Aorta (tissue), 5 donors: Measurements from ENCODE around the gene VGLL3. TPM values are rescaled to one million over a fixed set of nuclear protein-coding genes. Genes with fewer than 3 reads are reported as not detected.

Experiments
- ATAC-seq: fragments of 200-7000 bp; cut with Tn5 transposase; one replicate; pipeline ENCODE4 v1.9.1; 2022; ENCODE audit warnings: moderate library complexity; ENCODE audit not compliant: low FRiP score
- DNase-seq, 2 donors: peaks; one replicate each; pipeline ENCODE4 v3.0.0-alpha.2; 2020
- H3K27ac ChIP-seq, 2 donors: one replicate each; pipeline ENCODE4 v1.5.1; 2013; ENCODE audit warnings: low read length in 2 of 2, mild to moderate bottlenecking in 2 of 2, moderate library complexity in 2 of 2, control low read depth in 1 of 2, inconsistent platforms in 1 of 2, low read depth in 1 of 2
- H3K27me3 ChIP-seq, 2 donors: one replicate each; pipeline ENCODE4 v1.6.1; 2013; ENCODE audit warnings: control low read depth in 1 of 2, low read length in 1 of 2, mild to moderate bottlenecking in 1 of 2, moderate library complexity in 1 of 2; ENCODE audit not compliant: insufficient read depth in 2 of 2, control insufficient read depth in 1 of 2
- H3K36me3 ChIP-seq, 2 donors: one replicate each; pipeline ENCODE4 v1.6.1; 2013; ENCODE audit warnings: control low read depth in 1 of 2, low read length in 1 of 2, mild to moderate bottlenecking in 1 of 2; ENCODE audit not compliant: insufficient read depth in 2 of 2, control insufficient read depth in 1 of 2
- H3K4me1 ChIP-seq, 2 donors: one replicate each; pipeline ENCODE4 v1.6.1; 2013; ENCODE audit warnings: low read length in 2 of 2, control low read depth in 1 of 2, mild to moderate bottlenecking in 1 of 2, moderate library complexity in 1 of 2; ENCODE audit not compliant: insufficient read depth in 2 of 2, control insufficient read depth in 1 of 2
- H3K4me3 ChIP-seq, 2 donors: one replicate each; pipeline ENCODE4 v1.5.1; 2013; ENCODE audit warnings: low read length in 2 of 2, control low read depth in 1 of 2, mild to moderate bottlenecking in 1 of 2
- H3K9me3 ChIP-seq: one replicate; pipeline ENCODE4 v1.6.1; 2013; ENCODE audit warnings: mild to moderate bottlenecking, low read length; ENCODE audit not compliant: control insufficient read depth
- WGBS, 2 donors: extraction: QIAGEN DNeasy Blood & Tissue Kit; methylation state at CpG; one replicate each; pipeline ENCODE4 v1.1.7; 2013; 5-methylcytosine and 5-hydroxymethylcytosine counted together
- intact Hi-C, 2 donors: fragments of 100-400 bp; cut with DNase I; formaldehyde crosslinking; loops; one replicate each; pipeline versions ENCODE4 v1.14.2 to v1.15.0; 2022
- polyA plus RNA-seq, 2 donors: library from polyadenylated mRNA; stranded (reverse); fragments of 200-250 nt; gene quantifications; one replicate each; pipeline ENCODE4 v1.2.3, GENCODE V29; 2013
- total RNA-seq, 2 donors: library from RNA; stranded (reverse); fragmentation: NEBNext Ultra II Directional; extraction: Animal tissue kit (Norgen Biotek cat#: 25700); gene quantifications; one replicate each; pipeline ENCODE4 v1.2.1, GENCODE V29; 2021
- donor health status: healthy with polysubstance abuse.
- donor health status: Bipolar disorder and iron deficiency.
- donor health status: DM: no; HTN: no; CAD: no.
- donor health status: DM: no; HTN: no; CAD: no.
- donor health status: DM: yes; HTN: yes; CAD: no.

Gene VGLL3
- total and polyA plus RNA-seq, 4 donors: 10.8 to 155 (median 30.5) TPM

GRCh38 chr3:86968244-86968932 is 22.6 kb downstream of the VGLL3 start:
- Histone ChIP-seq H3K4me3 (no peak overlapping the region), H3K27me3 (no peaks in the 10 kb centered on the region), H3K27ac (no peak overlapping the region), H3K4me1 (peaks cover 0 to 4% of the 10 kb centered on the region in 2 donors), H3K36me3 (peaks cover 3 to 5% of the 10 kb centered on the region in 2 donors), H3K9me3 (no peaks in the 10 kb centered on the region)
- WGBS, 2 donors: 95 to 97% methylated on average over 7 of the region's 7 CpGs
- peak; percentile 31 for ATAC-seq
- intact Hi-C loops: no loop called here
- DNase-seq: no peak

GRCh38 chr3:86967062-86967461 is 23.9 kb downstream of the VGLL3 start:
- Histone ChIP-seq H3K4me1 (peaks cover 0 to 4% of the 10 kb centered on the region in 2 donors), H3K4me3 (no peak overlapping the region), H3K9me3 (no peaks in the 10 kb centered on the region), H3K27ac (no peak overlapping the region), H3K27me3 (no peaks in the 10 kb centered on the region), H3K36me3 (peaks cover 3 to 5% of the 10 kb centered on the region in 2 donors)
- ATAC-seq (no peak), DNase-seq (no peak)
- intact Hi-C loops: no loop called here
- WGBS, 2 donors: 93 to 95% methylated on average over 2 of the region's 2 CpGs

DNA sequence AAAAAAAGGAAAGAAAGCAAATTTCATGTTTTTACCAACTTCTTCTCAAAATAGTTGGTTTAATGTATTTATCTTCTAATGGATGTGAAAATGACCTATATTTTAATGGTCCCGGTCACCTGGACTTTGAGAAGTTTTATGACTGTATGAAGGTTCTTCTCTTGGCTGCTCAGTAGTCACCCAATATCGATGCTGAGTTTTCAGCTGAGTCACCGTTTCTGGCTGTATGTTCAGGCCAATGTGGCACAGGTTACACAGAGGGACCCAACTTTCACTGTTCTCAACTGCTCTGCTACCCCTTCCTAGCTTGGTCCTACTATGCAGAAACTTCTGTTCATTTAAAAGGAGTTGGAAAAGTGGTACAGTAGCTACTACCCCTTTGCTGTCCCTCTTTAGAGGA is 25.8 kb downstream of the VGLL3 start:
- no peak for ATAC-seq
- H3K4me1 ChIP-seq: peaks cover 0 to 4% of the 10 kb centered on the region in 2 donors
- H3K4me3 ChIP-seq: no peak overlapping the region
- H3K9me3 ChIP-seq: no peaks in the 10 kb centered on the region
- DNase-seq: no peak
- 89 to 95% methylated on average over 3 of the region's 3 CpGs for WGBS, 2 donors
- H3K27ac ChIP-seq: peak overlapping the region in 1 of 2 donors; percentile 57
- intact Hi-C loops: no loop called here
- no peaks in the 10 kb centered on the region for H3K27me3 ChIP-seq
- peaks cover 3 to 5% of the 10 kb centered on the region in 2 donors for H3K36me3 ChIP-seq

DNA sequence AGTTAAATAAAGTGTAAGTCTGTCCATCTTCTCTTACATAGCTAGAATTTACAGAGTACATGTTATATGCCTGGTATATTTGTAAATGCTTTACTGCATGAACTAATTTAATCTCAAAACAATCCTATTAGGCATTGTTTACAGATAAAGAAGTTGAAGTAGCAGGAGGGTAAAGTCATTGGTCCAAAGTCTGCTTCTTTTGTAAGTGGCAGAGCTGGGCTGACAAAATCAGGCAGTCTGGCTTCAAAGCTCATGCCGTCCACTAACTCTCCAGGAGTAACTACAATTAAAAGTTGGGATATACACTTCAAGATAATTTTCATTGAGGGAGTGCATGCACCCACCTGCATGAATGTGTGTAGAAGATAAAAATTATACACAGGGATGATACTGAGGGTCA is 27.3 kb downstream of the VGLL3 start:
- ATAC-seq (no peak), DNase-seq (no peak)
- 91 to 92% methylated on average over 1 of the region's 1 CpG for WGBS, 2 donors
- H3K4me3 ChIP-seq: no peak overlapping the region
- no peaks in the 10 kb centered on the region for H3K27me3 ChIP-seq
- intact Hi-C loops: no loop called here
- H3K27ac ChIP-seq: no peak overlapping the region
- peaks cover 2 to 3% of the 10 kb centered on the region in 2 donors for H3K36me3 ChIP-seq
- H3K4me1 ChIP-seq: peaks cover 0 to 4% of the 10 kb centered on the region in 2 donors
- no peaks in the 10 kb centered on the region for H3K9me3 ChIP-seq

DNA sequence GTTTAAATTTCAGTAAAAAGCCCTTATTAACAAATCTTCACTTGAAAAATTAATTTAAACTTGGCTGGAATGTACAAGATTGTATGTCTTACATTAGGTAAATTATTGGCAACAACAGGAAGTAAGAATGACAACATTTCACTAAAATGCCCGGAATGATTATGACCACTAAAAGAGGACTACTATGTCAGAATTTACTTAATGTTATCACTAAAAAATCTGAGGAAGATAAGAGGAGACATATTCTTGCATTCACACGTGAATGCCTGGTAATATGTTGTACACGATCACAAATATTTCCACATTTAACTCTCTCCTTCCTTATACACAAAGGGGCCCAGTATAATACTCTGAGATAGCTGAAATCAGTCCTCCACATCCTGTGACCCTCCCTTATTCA is 29.7 kb downstream of the VGLL3 start:
- Histone ChIP-seq H3K27ac (no peak overlapping the region), H3K4me3 (no peak overlapping the region), H3K27me3 (no peaks in the 10 kb centered on the region), H3K4me1 (peaks cover 0 to 4% of the 10 kb centered on the region in 2 donors), H3K36me3 (peaks cover 0 to 3% of the 10 kb centered on the region in 2 donors), H3K9me3 (no peaks in the 10 kb centered on the region)
- no peak for ATAC-seq
- intact Hi-C loops: no loop called here
- DNase-seq: no peak
- WGBS, 2 donors: 16 to 18% methylated on average over 3 of the region's 3 CpGs

- no peaks in the 10 kb centered on the region for H3K27me3 ChIP-seq
- H3K4me1 ChIP-seq: no peaks in the 10 kb centered on the region
- H3K9me3 ChIP-seq: no peaks in the 10 kb centered on the region
- WGBS, 2 donors: 81 to 82% methylated on average over 3 of the region's 3 CpGs
- H3K27ac ChIP-seq: no peak overlapping the region
- H3K4me3 ChIP-seq: no peak overlapping the region
- intact Hi-C loops: no loop called here
- no peak for ATAC-seq
- H3K36me3 ChIP-seq: no peaks in the 10 kb centered on the region
- no peak for DNase-seq
Measured at GRCh38 chr3:86960550-86960949, 30.4 kb downstream of the VGLL3 start.

- H3K9me3 ChIP-seq: no peaks in the 10 kb centered on the region
- WGBS, 2 donors: 73 to 78% methylated on average over 1 of the region's 1 CpG
- intact Hi-C loops: no loop called here
- no peak overlapping the region for H3K27ac ChIP-seq
- H3K36me3 ChIP-seq: no peaks in the 10 kb centered on the region
- no peak for DNase-seq
- H3K4me1 ChIP-seq: no peaks in the 10 kb centered on the region
- ATAC-seq: no peak
- no peak overlapping the region for H3K4me3 ChIP-seq
- H3K27me3 ChIP-seq: no peaks in the 10 kb centered on the region
Measured at GRCh38 chr3:86958534-86958933, 32.4 kb downstream of the VGLL3 start.

DNA sequence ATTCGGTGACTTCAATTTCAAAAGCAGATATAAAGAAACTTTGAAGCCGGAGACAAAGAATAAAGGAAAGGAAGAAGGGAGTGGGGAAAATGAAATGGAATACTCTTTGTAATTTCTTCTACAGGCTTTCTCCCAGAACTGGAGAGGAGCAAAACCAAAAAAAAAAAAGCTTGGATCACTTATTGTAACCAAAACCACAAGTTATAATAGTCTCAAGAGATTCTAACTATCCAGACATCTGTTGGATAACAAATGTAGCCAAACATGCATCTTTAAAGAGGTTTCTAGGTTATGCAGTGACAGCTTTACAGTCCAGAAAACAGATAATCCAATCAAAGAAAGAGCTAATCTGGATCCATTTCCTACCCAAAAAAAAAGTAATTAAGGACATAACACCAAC is 36.2 kb downstream of the VGLL3 start:
- ATAC-seq (no peak), DNase-seq (no peak)
- no peaks in the 10 kb centered on the region for H3K9me3 ChIP-seq
- 95 to 96% methylated on average over 2 of the region's 2 CpGs for WGBS, 2 donors
- H3K27me3 ChIP-seq: no peaks in the 10 kb centered on the region
- H3K27ac ChIP-seq: no peak overlapping the region
- H3K4me1 ChIP-seq: no peaks in the 10 kb centered on the region
- H3K36me3 ChIP-seq: no peaks in the 10 kb centered on the region
- H3K4me3 ChIP-seq: no peak overlapping the region
- intact Hi-C loops: no loop called here

GRCh38 chr3:86954226-86954625 is 36.7 kb downstream of the VGLL3 start:
- WGBS, 2 donors: 81 to 89% methylated on average over 1 of the region's 1 CpG
- intact Hi-C loops: no loop called here

More at GRCh38 chr3:86954226-86954625, 36.7 kb downstream of the VGLL3 start:
- Histone ChIP-seq H3K4me3 (no peak overlapping the region), H3K4me1 (no peaks in the 10 kb centered on the region), H3K27ac (no peak overlapping the region), H3K27me3 (no peaks in the 10 kb centered on the region), H3K9me3 (no peaks in the 10 kb centered on the region), H3K36me3 (no peaks in the 10 kb centered on the region)
- DNase-seq (no peak), ATAC-seq (no peak)
